Activated naive CD8-positive, alpha-beta T cell treated with anti-CD3 and anti-CD28 coated beads, Interleukin-2, amount 10 ng/mL, durations not matched to agents 7 days and 5 days (primary cell): ENCODE results near the gene PPP1R18. TPM values are rescaled to one million over a fixed set of nuclear protein-coding genes. Genes with fewer than 3 reads are reported as not detected.
"Not testable (repeated sequence)": the region's sequence is repeated elsewhere in the genome, so short reads cannot be mapped to it uniquely, and the experiment has no call there.

Source experiments
- ATAC-seq: fragments of 150-1000 bp; cut with Tn5 transposase; one replicate; pipeline ENCODE4 v1.10.0; 2021; ENCODE audit warnings: low read depth, moderate library complexity
- POLR2A ChIA-PET: fragments of 350-600 bp; sonication (Branson Sonifier 250); formaldehyde crosslinking; loops from one replicate; lab custom pipeline; 2021; ENCODE audit warnings: antibody characterized with exemption; lab: Charles Lee
- DNase-seq: peaks from one replicate; pipeline ENCODE4 v3.0.0; 2021
- H3K27ac Mint-ChIP-seq: one replicate; pipeline ENCODE4 v1.8.0; 2022; ENCODE audit warnings: mild to moderate bottlenecking, mixed read lengths
- H3K27me3 Mint-ChIP-seq: one replicate; pipeline ENCODE4 v1.8.0; 2022; ENCODE audit warnings: mild to moderate bottlenecking, moderate library complexity, mixed read lengths
- H3K36me3 Mint-ChIP-seq: one replicate; pipeline ENCODE4 v1.8.0; 2021; ENCODE audit warnings: mild to moderate bottlenecking, mixed read lengths
- H3K4me1 Mint-ChIP-seq: one replicate; pipeline ENCODE4 v1.8.0; 2021; ENCODE audit warnings: mixed read lengths
- H3K4me3 Mint-ChIP-seq: one replicate; pipeline ENCODE4 v1.8.0; 2022; ENCODE audit warnings: mild to moderate bottlenecking, moderate library complexity, mixed read lengths
- H3K9me3 Mint-ChIP-seq: one replicate; pipeline ENCODE4 v1.8.0; 2021; ENCODE audit warnings: mixed read lengths
- total RNA-seq, 2 experiments: library from RNA; stranded (reverse); gene quantifications; one replicate each; pipeline ENCODE4 v1.2.3, GENCODE V29; 2021

The PPP1R18 gene
- total RNA-seq, 2 experiments from 2014 or later = 245 to 251 TPM

- no peak overlapping the region for H3K27ac Mint-ChIP-seq
- H3K4me3 Mint-ChIP-seq = no peak overlapping the region
- POLR2A ChIA-PET = interaction anchor here (0.7 to 1.0 kb wide), 3 partner anchors 12 to 50 kb away, joined by 3 read pairs; no protein-coding TSS in a partner anchor
- H3K4me1 Mint-ChIP-seq = peaks cover 10% of the 10 kb centered on the region
- ATAC-seq (no peak), DNase-seq (no peak)
- no peaks in the 10 kb centered on the region for H3K27me3 Mint-ChIP-seq
- H3K36me3 Mint-ChIP-seq = peaks cover 25% of the 10 kb centered on the region
- H3K9me3 Mint-ChIP-seq = no peaks in the 10 kb centered on the region
These were observed 21.3 kb downstream of the PPP1R18 start for GRCh38 chr6:30664994-30665767.

DNA sequence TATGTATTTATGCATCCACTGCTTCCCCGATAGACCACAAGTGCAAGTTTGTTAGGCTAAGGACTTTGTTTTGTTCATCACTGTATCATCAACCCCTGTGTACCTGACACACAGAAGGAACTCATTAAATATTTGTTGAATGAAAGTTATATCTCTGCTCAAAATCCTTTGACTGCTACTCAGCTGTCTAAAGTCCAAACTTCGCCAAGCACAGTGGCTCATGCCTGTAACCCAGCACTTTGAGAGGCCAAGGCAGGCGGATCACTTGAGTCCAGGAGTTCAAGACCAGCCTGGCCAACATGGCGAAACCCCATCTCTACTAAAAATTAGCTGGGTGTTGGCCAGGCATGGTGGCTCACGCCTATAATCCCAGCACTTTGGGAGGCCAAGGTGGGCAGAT is 28.5 kb downstream of the PPP1R18 start:
- H3K27me3 Mint-ChIP-seq, H3K27ac Mint-ChIP-seq, H3K4me3 Mint-ChIP-seq, POLR2A ChIA-PET, H3K9me3 Mint-ChIP-seq, ATAC-seq, DNase-seq: not testable (repeated sequence)
- Mint-ChIP-seq H3K4me1 (peaks cover 10% of the 10 kb centered on the region), H3K36me3 (peaks cover 41% of the 10 kb centered on the region)

- Mint-ChIP-seq H3K27ac (peak overlapping the region; percentile 22), H3K9me3 (no peaks in the 10 kb centered on the region), H3K4me1 (peaks cover 10% of the 10 kb centered on the region), H3K36me3 (peaks cover 42% of the 10 kb centered on the region), H3K27me3 (no peaks in the 10 kb centered on the region), H3K4me3 (no peak overlapping the region)
- DNase-seq (no peak), ATAC-seq (no peak)
- POLR2A ChIA-PET = no interaction called here
These were observed 29.0 kb downstream of the PPP1R18 start for GRCh38 chr6:30657454-30657853.

DNA sequence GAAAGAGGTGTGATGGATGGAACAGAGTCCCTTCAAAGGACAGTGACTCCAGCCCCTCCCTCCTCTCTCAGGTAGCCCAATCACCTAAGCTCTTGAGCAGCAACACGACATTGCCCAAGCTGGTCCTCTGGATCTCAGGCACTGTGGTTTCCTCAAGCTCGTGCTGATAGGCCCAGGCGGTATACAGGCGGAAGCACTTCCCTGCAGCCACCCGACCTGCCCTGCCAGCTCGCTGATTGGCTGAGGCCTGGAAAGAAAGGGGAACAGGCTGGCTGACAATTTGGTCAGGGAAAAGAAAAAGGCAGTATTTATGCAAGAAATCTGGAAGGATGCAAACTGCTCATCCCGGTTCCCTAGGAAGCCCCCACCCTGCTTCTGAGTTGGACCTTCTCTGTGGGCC is 29.9 kb downstream of the PPP1R18 start:
- Mint-ChIP-seq H3K4me1 (peaks cover 9% of the 10 kb centered on the region), H3K9me3 (no peaks in the 10 kb centered on the region), H3K27me3 (no peaks in the 10 kb centered on the region), H3K36me3 (peaks cover 38% of the 10 kb centered on the region), H3K4me3 (no peak overlapping the region), H3K27ac (no peak overlapping the region)
- DNase-seq (no peak), ATAC-seq (no peak)
- POLR2A ChIA-PET = no interaction called here

DNA sequence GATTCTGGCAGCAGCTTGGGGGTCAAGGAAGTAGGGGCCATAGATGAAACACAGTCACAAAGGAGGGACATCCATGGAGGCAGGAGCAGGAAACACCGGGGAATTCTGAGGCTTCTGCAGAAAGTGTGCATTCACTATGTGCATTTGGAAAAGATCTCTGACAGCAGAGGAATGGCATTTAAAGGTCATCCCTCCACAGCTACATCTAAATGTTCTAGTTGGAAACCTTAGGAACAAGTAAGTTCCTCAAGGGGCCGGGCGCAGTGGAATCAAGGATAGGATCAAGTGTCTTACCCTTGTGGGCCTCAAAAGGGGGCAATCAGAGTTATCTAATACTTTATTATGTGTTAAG is 30.7 kb downstream of the PPP1R18 start:
- Mint-ChIP-seq H3K4me1 (peaks cover 10% of the 10 kb centered on the region), H3K36me3 (peaks cover 39% of the 10 kb centered on the region), H3K27me3 (no peaks in the 10 kb centered on the region), H3K9me3 (no peaks in the 10 kb centered on the region), H3K4me3 (no peak overlapping the region), H3K27ac (no peak overlapping the region)
- POLR2A ChIA-PET = no interaction called here
- no peak for ATAC-seq
- no peak for DNase-seq

GRCh38 chr6:30654798-30655742 is 31.4 kb downstream of the PPP1R18 start:
- Mint-ChIP-seq H3K4me3 (no peak overlapping the region), H3K36me3 (peaks cover 39% of the 10 kb centered on the region), H3K9me3 (no peaks in the 10 kb centered on the region), H3K27me3 (no peaks in the 10 kb centered on the region), H3K4me1 (peaks cover 10% of the 10 kb centered on the region), H3K27ac (no peak overlapping the region)
- DNase-seq (no peak), ATAC-seq (no peak)
- POLR2A ChIA-PET = interaction anchor here (1.1 kb wide), 1 partner anchor 14 kb away, joined by 3 read pairs; no protein-coding TSS in a partner anchor

GRCh38 chr6:30651143-30651542 is 35.3 kb downstream of the PPP1R18 start:
- H3K36me3 Mint-ChIP-seq = peaks cover 23% of the 10 kb centered on the region
- no peaks in the 10 kb centered on the region for H3K27me3 Mint-ChIP-seq
- H3K27ac Mint-ChIP-seq = peak overlapping the region; percentile 10
- ATAC-seq = no peak
- no peaks in the 10 kb centered on the region for H3K9me3 Mint-ChIP-seq
- no peak for DNase-seq
- H3K4me3 Mint-ChIP-seq = no peak overlapping the region
- POLR2A ChIA-PET = interaction anchor here (0.7 kb wide), 1 partner anchor 46 kb away, joined by 4 read pairs; no protein-coding TSS in a partner anchor
- H3K4me1 Mint-ChIP-seq = peaks cover 21% of the 10 kb centered on the region

DNA sequence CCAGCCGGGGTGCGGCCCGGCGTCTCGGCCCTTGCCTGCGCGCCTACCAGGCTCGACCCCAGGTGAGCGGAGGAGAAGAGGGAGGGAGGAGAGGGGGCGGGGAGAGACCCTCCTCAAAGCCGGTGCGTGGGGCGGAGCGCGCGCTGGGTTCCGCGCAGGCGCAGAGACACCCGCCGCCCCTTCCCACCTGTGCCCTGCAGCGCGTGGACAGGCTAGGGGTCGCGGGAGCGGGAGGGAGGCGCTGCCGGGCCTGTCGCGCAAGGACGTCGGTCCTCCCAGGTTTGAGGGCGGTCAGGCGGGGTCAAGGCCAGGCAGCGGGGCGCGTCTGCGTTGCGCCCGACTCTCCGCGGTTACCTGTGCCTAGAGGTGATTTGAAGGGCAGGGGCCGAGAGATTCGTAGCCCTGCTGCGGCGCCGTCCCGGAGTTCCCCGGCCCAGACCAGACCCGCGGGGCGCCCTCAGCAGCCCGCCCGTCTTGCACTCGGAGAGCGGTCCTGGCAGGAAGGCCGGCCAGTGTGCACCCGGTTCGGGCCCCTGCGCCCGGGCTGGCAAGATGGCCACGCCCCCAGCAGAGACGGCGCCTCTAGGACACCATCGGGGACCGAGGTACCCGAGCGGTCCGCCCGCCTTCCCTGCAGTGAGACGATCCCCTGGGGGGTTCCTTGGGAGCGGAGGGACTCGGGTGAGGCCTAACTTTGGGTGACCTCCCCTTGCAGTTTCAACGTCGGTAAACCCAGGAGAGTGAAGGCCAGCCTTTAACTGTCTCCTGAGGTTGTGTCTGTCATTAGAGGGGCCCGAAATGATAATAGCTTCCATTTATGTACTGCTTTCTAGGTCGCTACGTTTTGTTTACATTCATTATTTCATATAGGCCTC is 39.0 kb downstream of the PPP1R18 start:
- H3K27me3 Mint-ChIP-seq = no peaks in the 10 kb centered on the region
- DNase-seq (peak; percentile 85), ATAC-seq (peak; percentile 70)
- POLR2A ChIA-PET = interaction anchor here (0.6 to 1.2 kb wide), 4 partner anchors 19 to 266 kb away, joined by 3 to 8 read pairs (median 3); partner anchors contain the start of genes DHX16, MRPS18B, PPP1R10 and VARS2
- peaks cover 23% of the 10 kb centered on the region for H3K36me3 Mint-ChIP-seq
- peak overlapping the region; percentile 91 for H3K27ac Mint-ChIP-seq
- peak overlapping the region; percentile 86 for H3K4me3 Mint-ChIP-seq
- peaks cover 31% of the 10 kb centered on the region for H3K4me1 Mint-ChIP-seq
- no peaks in the 10 kb centered on the region for H3K9me3 Mint-ChIP-seq

GRCh38 chr6:30646450-30647241 is 39.8 kb downstream of the PPP1R18 start, which contains the start of gene C6orf136:
Gene C6orf136, plus strand, starts transcription at chr6:30647133. Its CDS starts 99 bp downstream, at chr6:30647232.
- Mint-ChIP-seq H3K9me3 (no peaks in the 10 kb centered on the region), H3K4me1 (peaks cover 35% of the 10 kb centered on the region), H3K27ac (peak within 1 kb of the TSS; percentile 91), H3K36me3 (peaks cover 19% of the 10 kb centered on the region), H3K4me3 (peak within 1 kb of the TSS; percentile 86), H3K27me3 (no peaks in the 10 kb centered on the region)
- POLR2A ChIA-PET = interaction anchor here (0.6 to 2.2 kb wide), 3 partner anchors 18 to 32 kb away, joined by 3 to 7 read pairs (median 5); partner anchors contain the start of gene MRPS18B
- peak; percentile 86 for ATAC-seq
- peak; percentile 90 for DNase-seq

DNA sequence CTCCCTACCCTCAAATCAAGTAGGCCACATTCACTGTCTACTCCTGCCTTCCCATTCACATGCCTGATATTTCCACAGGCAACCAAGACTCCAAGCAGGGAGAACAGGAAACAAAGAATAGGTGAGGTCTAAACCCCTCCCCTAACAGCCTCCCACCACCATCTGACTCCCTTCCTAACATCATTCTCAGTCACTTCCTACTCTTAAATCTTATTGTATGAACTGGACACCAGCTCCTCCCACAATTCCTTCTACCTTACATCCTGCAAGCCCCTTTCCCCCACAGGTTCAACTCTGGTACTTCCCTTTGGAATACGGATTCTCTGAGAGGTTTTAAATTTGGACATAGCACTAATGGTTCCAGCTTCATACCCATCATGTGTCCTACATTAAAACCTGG is 40.5 kb downstream of the PPP1R18 start:
- H3K9me3 Mint-ChIP-seq = no peaks in the 10 kb centered on the region
- peak overlapping the region; percentile 91 for H3K27ac Mint-ChIP-seq
- POLR2A ChIA-PET = interaction anchor here (0.7 to 2.2 kb wide), 2 partner anchors 28 to 32 kb away, joined by 5 to 7 read pairs; partner anchors contain the start of gene MRPS18B
- H3K27me3 Mint-ChIP-seq = no peaks in the 10 kb centered on the region
- no peak for ATAC-seq
- H3K4me3 Mint-ChIP-seq = peak overlapping the region; percentile 86
- peaks cover 40% of the 10 kb centered on the region for H3K4me1 Mint-ChIP-seq
- no peak for DNase-seq
- H3K36me3 Mint-ChIP-seq = peaks cover 17% of the 10 kb centered on the region

- DNase-seq (no peak), ATAC-seq (no peak)
- peaks cover 43% of the 10 kb centered on the region for H3K4me1 Mint-ChIP-seq
- no peak overlapping the region for H3K4me3 Mint-ChIP-seq
- no peaks in the 10 kb centered on the region for H3K9me3 Mint-ChIP-seq
- no peaks in the 10 kb centered on the region for H3K27me3 Mint-ChIP-seq
- POLR2A ChIA-PET = interaction anchor here (0.6 to 2.2 kb wide), 2 partner anchors 27 to 29 kb away, joined by 3 to 7 read pairs; partner anchors contain the start of gene MRPS18B
- peaks cover 16% of the 10 kb centered on the region for H3K36me3 Mint-ChIP-seq
- peak overlapping the region; percentile 8 for H3K27ac Mint-ChIP-seq
These were observed 41.7 kb downstream of the PPP1R18 start for GRCh38 chr6:30644769-30645168.
